ENCODE data around the gene MBNL2.
"Not testable (repeated sequence)": the region's sequence is repeated elsewhere in the genome, so short reads cannot be mapped to it uniquely, and the experiment has no call there.

Gene MBNL2

GRCh38 chr13:97329331-97329730 is 107.2 kb downstream of the MBNL2 start:
- DNase-seq, result no peak

- DNase-seq, result no peak
Observed at GRCh38 chr13:97330448-97330847, 108.3 kb downstream of the MBNL2 start.

- DNase-seq, result no peak
Observed at GRCh38 chr13:97332742-97333141, 110.6 kb downstream of the MBNL2 start.

- DNase-seq, result no peak
Observed at GRCh38 chr13:97333983-97334382, 111.8 kb downstream of the MBNL2 start.

- DNase-seq, result no peak
Observed at GRCh38 chr13:97334690-97335089, 112.6 kb downstream of the MBNL2 start.

- DNase-seq, result no peak
Observed at GRCh38 chr13:97335488-97336134, 113.5 kb downstream of the MBNL2 start.

- DNase-seq, result no peak
Observed at GRCh38 chr13:97337985-97338499, 115.9 kb downstream of the MBNL2 start.

GRCh38 chr13:97338571-97338970 is 116.4 kb downstream of the MBNL2 start:
- no peak for DNase-seq

GRCh38 chr13:97339019-97339987 is 117.2 kb downstream of the MBNL2 start:
- DNase-seq, result no peak

- no peak for DNase-seq
Observed at GRCh38 chr13:97339988-97340749, 118.0 kb downstream of the MBNL2 start.

- peak in 1 of 3 experiments; percentile 39 for DNase-seq
Observed at GRCh38 chr13:97341135-97341534, 119.0 kb downstream of the MBNL2 start.

- peak in 1 of 3 experiments; percentile 26 for DNase-seq
Observed at GRCh38 chr13:97342136-97342535, 120.0 kb downstream of the MBNL2 start.

GRCh38 chr13:97342936-97343335 is 120.8 kb downstream of the MBNL2 start:
- DNase-seq, result no peak

- peak; percentile 61 to 88 (median 72) for DNase-seq
Observed at GRCh38 chr13:97344265-97345175, 122.4 kb downstream of the MBNL2 start.

GRCh38 chr13:97346097-97346496 is 124.0 kb downstream of the MBNL2 start:
- no peak for DNase-seq

- no peak for DNase-seq
Observed at GRCh38 chr13:97346561-97347254, 124.6 kb downstream of the MBNL2 start.

- DNase-seq, result no peak
Observed at GRCh38 chr13:97347255-97347932, 125.3 kb downstream of the MBNL2 start.

GRCh38 chr13:97348569-97349100 is 126.5 kb downstream of the MBNL2 start:
- peak in 2 of 3 experiments; percentile 14 to 66 for DNase-seq

- DNase-seq, result not testable (repeated sequence)
Observed at GRCh38 chr13:97352012-97352411, 129.9 kb downstream of the MBNL2 start.

GRCh38 chr13:97352815-97353214 is 130.7 kb downstream of the MBNL2 start:
- no peak for DNase-seq

All from NCI-H1417 (cell line).